ENCODE data around the gene PIP5K1B. TPM values are rescaled to one million over a fixed set of nuclear protein-coding genes. Genes with fewer than 3 reads are reported as not detected.

Gene PIP5K1B
- total RNA-seq, 1 experiment from 2014 or later, result 1.8 TPM

- H3K4me3 ChIP-seq (ENCODE audit: insufficient read depth, low read depth, low read length), result no peak overlapping the region
- no peaks in the 10 kb centered on the region for H3K36me3 ChIP-seq (replicated peaks; ENCODE audit: control insufficient read depth, insufficient read depth, low read length)
- DNase-seq, result no peak
- H3K27me3 ChIP-seq (ENCODE audit: control insufficient read depth, insufficient read depth, low read length), result no peaks in the 10 kb centered on the region
These were observed 116.9 kb downstream of the PIP5K1B start for GRCh38 chr9:68821911-68822310.

GRCh38 chr9:68822596-68823165 is 117.6 kb downstream of the PIP5K1B start:
- Histone ChIP-seq H3K36me3 (replicated peaks; ENCODE audit: control insufficient read depth, insufficient read depth, low read length) (no peaks in the 10 kb centered on the region), H3K27me3 (ENCODE audit: control insufficient read depth, insufficient read depth, low read length) (no peaks in the 10 kb centered on the region), H3K4me3 (ENCODE audit: insufficient read depth, low read depth, low read length) (no peak overlapping the region)
- DNase-seq, result no peak

GRCh38 chr9:68825762-68826472 is 120.9 kb downstream of the PIP5K1B start:
- Histone ChIP-seq H3K36me3 (replicated peaks; ENCODE audit: control insufficient read depth, insufficient read depth, low read length) (no peaks in the 10 kb centered on the region), H3K4me3 (ENCODE audit: insufficient read depth, low read depth, low read length) (no peak overlapping the region), H3K27me3 (ENCODE audit: control insufficient read depth, insufficient read depth, low read length) (no peaks in the 10 kb centered on the region)
- DNase-seq, result peak; percentile 13

- no peak for DNase-seq
These were observed 123.1 kb downstream of the PIP5K1B start for GRCh38 chr9:68827837-68828744.

GRCh38 chr9:68832101-68832500 is 127.1 kb downstream of the PIP5K1B start:
- Histone ChIP-seq H3K27me3 (ENCODE audit: control insufficient read depth, insufficient read depth, low read length) (no peaks in the 10 kb centered on the region), H3K36me3 (replicated peaks; ENCODE audit: control insufficient read depth, insufficient read depth, low read length) (no peaks in the 10 kb centered on the region), H3K4me3 (ENCODE audit: insufficient read depth, low read depth, low read length) (no peak overlapping the region)
- DNase-seq, result no peak

More at GRCh38 chr9:68827837-68828744, 123.1 kb downstream of the PIP5K1B start:
- no peaks in the 10 kb centered on the region for H3K36me3 ChIP-seq (replicated peaks; ENCODE audit: control insufficient read depth, insufficient read depth, low read length)
- H3K27me3 ChIP-seq (ENCODE audit: control insufficient read depth, insufficient read depth, low read length), result no peaks in the 10 kb centered on the region
- no peak overlapping the region for H3K4me3 ChIP-seq (ENCODE audit: insufficient read depth, low read depth, low read length)

GRCh38 chr9:68832861-68833518 is 128.0 kb downstream of the PIP5K1B start:
- Histone ChIP-seq H3K27me3 (ENCODE audit: control insufficient read depth, insufficient read depth, low read length) (no peaks in the 10 kb centered on the region), H3K36me3 (replicated peaks; ENCODE audit: control insufficient read depth, insufficient read depth, low read length) (no peaks in the 10 kb centered on the region), H3K4me3 (ENCODE audit: insufficient read depth, low read depth, low read length) (no peak overlapping the region)

GRCh38 chr9:68834931-68835520 is 130.0 kb downstream of the PIP5K1B start:
- no peak for DNase-seq
- Histone ChIP-seq H3K27me3 (ENCODE audit: control insufficient read depth, insufficient read depth, low read length) (no peaks in the 10 kb centered on the region), H3K4me3 (ENCODE audit: insufficient read depth, low read depth, low read length) (no peak overlapping the region), H3K36me3 (replicated peaks; ENCODE audit: control insufficient read depth, insufficient read depth, low read length) (no peaks in the 10 kb centered on the region)

More at GRCh38 chr9:68832861-68833518, 128.0 kb downstream of the PIP5K1B start:
- DNase-seq, result no peak

GRCh38 chr9:68836788-68837187 is 131.7 kb downstream of the PIP5K1B start:
- no peak overlapping the region for H3K4me3 ChIP-seq (ENCODE audit: insufficient read depth, low read depth, low read length)
- no peaks in the 10 kb centered on the region for H3K27me3 ChIP-seq (ENCODE audit: control insufficient read depth, insufficient read depth, low read length)
- no peak for DNase-seq
- H3K36me3 ChIP-seq (replicated peaks; ENCODE audit: control insufficient read depth, insufficient read depth, low read length), result no peaks in the 10 kb centered on the region

GRCh38 chr9:68838245-68838644 is 133.2 kb downstream of the PIP5K1B start:
- no peak for DNase-seq
- no peak overlapping the region for H3K4me3 ChIP-seq (ENCODE audit: insufficient read depth, low read depth, low read length)

GRCh38 chr9:68841276-68842052 is 136.4 kb downstream of the PIP5K1B start:
- no peak overlapping the region for H3K4me3 ChIP-seq (ENCODE audit: insufficient read depth, low read depth, low read length)
- DNase-seq, result no peak
- no peaks in the 10 kb centered on the region for H3K27me3 ChIP-seq (ENCODE audit: control insufficient read depth, insufficient read depth, low read length)
- no peaks in the 10 kb centered on the region for H3K36me3 ChIP-seq (replicated peaks; ENCODE audit: control insufficient read depth, insufficient read depth, low read length)

More at GRCh38 chr9:68838245-68838644, 133.2 kb downstream of the PIP5K1B start:
- no peaks in the 10 kb centered on the region for H3K36me3 ChIP-seq (replicated peaks; ENCODE audit: control insufficient read depth, insufficient read depth, low read length)
- H3K27me3 ChIP-seq (ENCODE audit: control insufficient read depth, insufficient read depth, low read length), result no peaks in the 10 kb centered on the region

- Histone ChIP-seq H3K4me3 (ENCODE audit: insufficient read depth, low read depth, low read length) (no peak overlapping the region), H3K27me3 (ENCODE audit: control insufficient read depth, insufficient read depth, low read length) (no peaks in the 10 kb centered on the region), H3K36me3 (replicated peaks; ENCODE audit: control insufficient read depth, insufficient read depth, low read length) (no peaks in the 10 kb centered on the region)
- DNase-seq, result no peak
These were observed 137.5 kb downstream of the PIP5K1B start for GRCh38 chr9:68842568-68842967.

- no peak for DNase-seq
- no peak overlapping the region for H3K4me3 ChIP-seq (ENCODE audit: insufficient read depth, low read depth, low read length)
- H3K36me3 ChIP-seq (replicated peaks; ENCODE audit: control insufficient read depth, insufficient read depth, low read length), result no peaks in the 10 kb centered on the region
- no peaks in the 10 kb centered on the region for H3K27me3 ChIP-seq (ENCODE audit: control insufficient read depth, insufficient read depth, low read length)
These were observed 138.2 kb downstream of the PIP5K1B start for GRCh38 chr9:68843239-68843638.

- no peaks in the 10 kb centered on the region for H3K36me3 ChIP-seq (replicated peaks; ENCODE audit: control insufficient read depth, insufficient read depth, low read length)
- no peak overlapping the region for H3K4me3 ChIP-seq (ENCODE audit: insufficient read depth, low read depth, low read length)
- no peaks in the 10 kb centered on the region for H3K27me3 ChIP-seq (ENCODE audit: control insufficient read depth, insufficient read depth, low read length)
- DNase-seq, result no peak
These were observed 139.1 kb downstream of the PIP5K1B start for GRCh38 chr9:68844157-68844556.

Data from H7 (cell line).